IMR-90 (cell line): ENCODE results near the gene NSUN7. TPM values are rescaled to one million over a fixed set of nuclear protein-coding genes. Genes with fewer than 3 reads are reported as not detected.

Source experiments
- ATAC-seq: fragments of 200-7000 bp; cut with Tn5 transposase; 2 replicates; pipeline ENCODE4 v1.9.1; 2020; ENCODE audit warnings: low read depth, mild to moderate bottlenecking, moderate library complexity
- BruUV-seq: library from RNA; stranded (reverse); fragments of 400-500 nt; replicated peaks from 2 replicates; lab custom pipeline; 2021; lab: Mats Ljungman, UMichigan
- CTCF ChIA-PET: fragments of 300-600 bp; formaldehyde crosslinking; extraction: SDS; loops from one replicate; lab custom pipeline; 2021; ENCODE audit warnings: antibody characterized with exemption; lab: Yijun Ruan, JAX
- POLR2A ChIA-PET: fragments of 300-600 bp; sonication (Branson Sonifier 250); formaldehyde crosslinking; loops from one replicate; lab custom pipeline; 2022; ENCODE audit warnings: antibody characterized with exemption; ENCODE audit not compliant: unreplicated experiment; lab: Charles Lee
- DNase-seq: peaks from one replicate; pipeline ENCODE4 v3.0.0; 2013
- H2AFZ ChIP-seq: replicated peaks from 2 replicates; pipeline ENCODE3; 2013; ENCODE audit warnings: low read length, mild to moderate bottlenecking; ENCODE audit not compliant: poor library complexity
- H2AK5ac ChIP-seq: 2 replicates; pipeline ENCODE4 v1.6.1; 2013; ENCODE audit warnings: low read depth, low read length, inconsistent platforms
- H2AK9ac ChIP-seq: replicated peaks from 2 replicates; pipeline ENCODE3; 2013; ENCODE audit warnings: mild to moderate bottlenecking, low read depth, low read length, moderate library complexity; ENCODE audit not compliant: poor library complexity
- H2BK120ac ChIP-seq: 2 replicates; pipeline ENCODE4 v1.6.1; 2013; ENCODE audit warnings: low read depth, low read length, inconsistent platforms
- H2BK15ac ChIP-seq: 3 replicates; pipeline ENCODE4 v1.6.1; 2013; ENCODE audit warnings: low read depth, low read length, inconsistent platforms
- H2BK20ac ChIP-seq: 2 replicates; pipeline ENCODE4 v1.6.1; 2013; ENCODE audit warnings: low read depth, mild to moderate bottlenecking, inconsistent platforms, low read length, moderate library complexity
- H2BK5ac ChIP-seq: 2 replicates; pipeline ENCODE4 v1.6.1; 2013; ENCODE audit warnings: mild to moderate bottlenecking, low read depth, low read length, inconsistent platforms; ENCODE audit not compliant: poor library complexity, severe bottlenecking
- H3K14ac ChIP-seq: replicated peaks from 2 replicates; pipeline ENCODE4 v1.6.1; 2013; ENCODE audit warnings: low read depth, low read length, inconsistent platforms
- H3K18ac ChIP-seq: 2 replicates; pipeline ENCODE4 v1.6.1; 2013; ENCODE audit warnings: low read depth, low read length, control low read depth
- H3K23ac ChIP-seq: 2 replicates; pipeline ENCODE4 v1.6.1; 2013; ENCODE audit warnings: low read depth, low read length, inconsistent platforms
- H3K27ac ChIP-seq: 2 replicates; pipeline ENCODE4 v1.5.1; 2013; ENCODE audit warnings: mild to moderate bottlenecking, control low read depth, low read length; ENCODE audit not compliant: insufficient read depth
- H3K27me3 ChIP-seq: 2 replicates; pipeline ENCODE4 v1.6.1; 2013; ENCODE audit warnings: low read length; ENCODE audit not compliant: control insufficient read depth, insufficient read depth
- H3K36me3 ChIP-seq: 2 replicates; pipeline ENCODE4 v1.6.1; 2013; ENCODE audit warnings: low read length, mixed read lengths; ENCODE audit not compliant: control insufficient read depth, insufficient read depth
- H3K4ac ChIP-seq: 2 replicates; pipeline ENCODE4 v1.6.1; 2013; ENCODE audit warnings: low read depth, low read length, inconsistent platforms
- H3K4me1 ChIP-seq: 2 replicates; pipeline ENCODE4 v1.6.1; 2013; ENCODE audit warnings: low read length, mixed read lengths; ENCODE audit not compliant: control insufficient read depth, insufficient read depth
- H3K4me2 ChIP-seq: 2 replicates; pipeline ENCODE4 v1.6.1; 2013; ENCODE audit warnings: low read depth, mild to moderate bottlenecking, control low read depth, low read length, moderate library complexity
- H3K4me3 ChIP-seq: 2 replicates; pipeline ENCODE4 v1.5.1; 2013; ENCODE audit warnings: low read depth, mild to moderate bottlenecking, control low read depth, low read length, moderate library complexity; ENCODE audit not compliant: insufficient read depth
- H3K56ac ChIP-seq: 2 replicates; pipeline ENCODE4 v1.6.1; 2013; ENCODE audit warnings: low read length, inconsistent platforms; ENCODE audit not compliant: insufficient read depth; ENCODE audit errors: extremely low read depth
- H3K79me1 ChIP-seq, 2 experiments: 2 replicates each; pipeline ENCODE4 v1.6.1; 2013; ENCODE audit warnings: low read length in 2 of 2, inconsistent platforms in 1 of 2, low read depth in 1 of 2
- H3K9ac ChIP-seq: 2 replicates; pipeline ENCODE4 v1.6.1; 2013; ENCODE audit warnings: low read depth, low read length, control low read depth
- H3K9me1 ChIP-seq: 2 replicates; pipeline ENCODE4 v1.6.1; 2013; ENCODE audit warnings: low read length, inconsistent platforms; ENCODE audit not compliant: insufficient read depth
- H3K9me3 ChIP-seq: 2 replicates; pipeline ENCODE4 v1.6.1; 2013; ENCODE audit warnings: low read length; ENCODE audit not compliant: control insufficient read depth, insufficient read depth
- H4K20me1 ChIP-seq: 2 replicates; pipeline ENCODE4 v1.6.1; 2013; ENCODE audit warnings: low read length, inconsistent platforms; ENCODE audit not compliant: insufficient read depth
- H4K5ac ChIP-seq: 2 replicates; pipeline ENCODE4 v1.6.1; 2013; ENCODE audit warnings: mild to moderate bottlenecking, low read depth, low read length, control low read depth
- H4K8ac ChIP-seq, 2 experiments: 2 replicates each; pipeline ENCODE4 v1.6.1; 2013; ENCODE audit warnings: low read depth in 2 of 2, low read length in 2 of 2, control low read depth in 1 of 2, inconsistent platforms in 1 of 2
- H4K91ac ChIP-seq: 2 replicates; pipeline ENCODE4 v1.6.1; 2013; ENCODE audit warnings: low read depth, low read length, inconsistent platforms; ENCODE audit not compliant: insufficient read depth
- RFX5 ChIP-seq: IDR thresholded peaks from 2 replicates; pipeline ENCODE4 v1.8.0; 2012; ENCODE audit warnings: low read depth, mild to moderate bottlenecking, low read length, moderate library complexity
- WGBS, 2 experiments: methylation state at CpG; one replicate each; pipeline versions ENCODE4 v1.1.5 to v1.1.7; 2013; ENCODE audit warnings: missing lambda C conversion rate in 2 of 2; ENCODE audit not compliant: insufficient read length in 1 of 2; ENCODE audit errors: extremely low coverage in 2 of 2; 5-methylcytosine and 5-hydroxymethylcytosine counted together
- dilution Hi-C: fragments of 300-500 bp; cut with HindIII; formaldehyde crosslinking; loops from one replicate; pipeline ENCODE4 v1.14.3; 2018; ENCODE audit warnings: low sequenced_read_pairs; ENCODE audit not compliant: unreplicated experiment
- in situ Hi-C: fragments of 300-500 bp; cut with MboI; formaldehyde crosslinking; loops from 3 replicates; pipeline ENCODE4 v1.14.3; 2019; ENCODE audit warnings: low sequenced_read_pairs, inconsistent platforms, mixed read lengths
- intact Hi-C: fragments of 100-400 bp; cut with micrococcal nuclease; formaldehyde crosslinking; loops from 2 replicates; pipeline ENCODE4 v1.10.0; 2022
- polyA plus RNA-seq, 3 experiments: library from polyadenylated mRNA; depleted of rRNA; stranded (reverse); fragments of >200 nt; gene quantifications; 2 replicates each; pipeline ENCODE4 v1.2.3, GENCODE V29; 2012; ENCODE audit warnings: low replicate concordance in 1 of 3
- total RNA-seq: library from RNA; depleted of rRNA; stranded (reverse); fragments of >200 nt; gene quantifications from 2 replicates; pipeline ENCODE4 v1.2.3, GENCODE V29; 2012
- TF ChIP-seq, protein P1 (sequence below): fragments of 150-350 bp; IDR thresholded peaks from 2 replicates; pipeline ENCODE4 v1.6.1; 2017; ENCODE audit warnings: mild to moderate bottlenecking, antibody characterized with exemption, low read length, low read depth

The NSUN7 gene
- total and polyA plus RNA-seq, 2 of the 4 experiments (the other 2 are of a cell fraction), result not detected

DNA sequence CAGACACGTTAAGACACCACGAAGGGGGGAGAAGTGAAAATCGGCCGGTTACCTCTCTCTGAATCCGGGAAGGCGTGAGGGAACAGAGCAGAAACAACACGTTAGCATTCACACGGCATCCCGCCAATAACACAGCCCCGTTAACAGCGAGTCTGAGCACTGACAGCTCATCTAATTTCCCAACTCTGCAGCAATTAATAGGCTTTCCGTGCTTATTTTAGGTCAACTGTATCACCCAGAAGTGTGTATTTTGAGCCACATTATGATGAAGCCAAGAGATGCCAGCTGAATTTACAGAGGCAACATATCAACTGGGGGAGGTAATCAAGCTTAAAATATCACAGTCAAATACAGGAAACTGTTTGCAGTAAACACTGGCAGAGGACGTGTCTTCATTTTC lies 92.6 kb downstream of the NSUN7 start:
- H3K36me3 ChIP-seq, result no peaks in the 10 kb centered on the region
- no peak for DNase-seq
- no peak overlapping the region for H2BK15ac ChIP-seq
- intact Hi-C loops, result no loop called here
- H2AK5ac ChIP-seq, result no peak overlapping the region; the same call in 1 of the 2 replicates
- peaks cover 0 to 7% of the 10 kb centered on the region in 2 experiments; a peak in 2 of 4 replicates for H3K79me1 ChIP-seq
- no peak overlapping the region for H3K56ac ChIP-seq
- H3K4me2 ChIP-seq, result no peak overlapping the region
- TF ChIP-seq, protein P1, sequence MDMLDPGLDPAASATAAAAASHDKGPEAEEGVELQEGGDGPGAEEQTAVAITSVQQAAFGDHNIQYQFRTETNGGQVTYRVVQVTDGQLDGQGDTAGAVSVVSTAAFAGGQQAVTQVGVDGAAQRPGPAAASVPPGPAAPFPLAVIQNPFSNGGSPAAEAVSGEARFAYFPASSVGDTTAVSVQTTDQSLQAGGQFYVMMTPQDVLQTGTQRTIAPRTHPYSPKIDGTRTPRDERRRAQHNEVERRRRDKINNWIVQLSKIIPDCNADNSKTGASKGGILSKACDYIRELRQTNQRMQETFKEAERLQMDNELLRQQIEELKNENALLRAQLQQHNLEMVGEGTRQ, result no peak
- TF ChIP-seq RFX5, result no peak
- POLR2A ChIA-PET, result no interaction called here
- CTCF ChIA-PET, result no interaction called here
- H3K9me1 ChIP-seq, result peaks cover 13% of the 10 kb centered on the region; the same call in 1 of the 2 replicates
- H2AFZ ChIP-seq, result peak overlapping the region; percentile 7
- no peak overlapping the region for H3K18ac ChIP-seq
- H4K8ac ChIP-seq, result 0 out of 4 replicates have a peak overlapping the region, but pooled peaks of 1 of the 2 experiments have one; percentile 37
- no peaks in the 10 kb centered on the region for H3K9me3 ChIP-seq
- H3K27me3 ChIP-seq, result no peaks in the 10 kb centered on the region
- no peak for ATAC-seq
- 0 out of 2 replicates have a peak overlapping the region, but pooled peaks have one; percentile 41 for H2BK20ac ChIP-seq
- no peak overlapping the region for H3K23ac ChIP-seq
- no peak overlapping the region for H3K4me3 ChIP-seq
- no peak overlapping the region for H4K5ac ChIP-seq
- H3K9ac ChIP-seq, result no peak overlapping the region
- H3K14ac ChIP-seq, result peak overlapping the region; percentile 8; the same call in 1 of the 2 replicates
- H3K4ac ChIP-seq, result no peak overlapping the region; the same call in 1 of the 2 replicates
- dilution Hi-C loops, result no loop called here
- BruUV-seq, result no TSS peak
- H2BK5ac ChIP-seq, result no peak overlapping the region
- no peak overlapping the region for H4K91ac ChIP-seq
- no peaks in the 10 kb centered on the region for H4K20me1 ChIP-seq
- no peak overlapping the region for H2AK9ac ChIP-seq
- H3K27ac ChIP-seq, result no peak overlapping the region
- no peaks in the 10 kb centered on the region for H3K4me1 ChIP-seq
- 45% methylated on average over 5 of the region's 13 CpGs; no CpG with 5 or more reads in 1 of the 2 experiments for WGBS, 2 experiments
- in situ Hi-C loops, result no loop called here
- no peak overlapping the region for H2BK120ac ChIP-seq
